WTC11 (cell line): ENCODE measurements around the gene NCF4. TPM values are rescaled to one million over a fixed set of nuclear protein-coding genes. Genes with fewer than 3 reads are reported as not detected.

Experiments used
- ATAC-seq: fragments of 200-7000 bp; cut with Tn5 transposase; 2 replicates; pipeline ENCODE4 v1.10.0; 2021; ENCODE audit warnings: mild to moderate bottlenecking, moderate library complexity
- CTCF ChIA-PET: fragments of 300-600 bp; sonication (Branson Sonifier 250); formaldehyde crosslinking; loops from one replicate; lab custom pipeline; 2021; ENCODE audit warnings: antibody characterized with exemption; lab: Charles Lee
- POLR2A ChIA-PET: fragments of 350-600 bp; sonication (Branson Sonifier 250); formaldehyde crosslinking; loops from one replicate; lab custom pipeline; 2021; ENCODE audit warnings: antibody characterized with exemption; lab: Charles Lee
- DNase-seq: peaks from one replicate; pipeline ENCODE4 v3.0.0; 2021; ENCODE audit warnings: low spot score
- H3K27ac Mint-ChIP-seq: 2 replicates; pipeline ENCODE4 v1.8.0; 2021; ENCODE audit warnings: mixed read lengths
- H3K27me3 Mint-ChIP-seq: 2 replicates; pipeline ENCODE4 v1.8.0; 2021; ENCODE audit warnings: low read depth, mild to moderate bottlenecking, moderate library complexity, mixed read lengths
- H3K36me3 Mint-ChIP-seq: 2 replicates; pipeline ENCODE4 v1.8.0; 2021; ENCODE audit warnings: mixed read lengths
- H3K4me1 Mint-ChIP-seq: 2 replicates; pipeline ENCODE4 v1.8.0; 2022; ENCODE audit warnings: mixed read lengths
- H3K4me3 Mint-ChIP-seq: 2 replicates; pipeline ENCODE4 v1.8.0; 2021; ENCODE audit warnings: mild to moderate bottlenecking, moderate library complexity, mixed read lengths
- H3K9me3 Mint-ChIP-seq: 2 replicates; pipeline ENCODE4 v1.8.0; 2021; ENCODE audit warnings: mixed read lengths
- ARID4B ChIP-seq: sonication (generic); formaldehyde crosslinking; IDR thresholded peaks from 2 replicates; pipeline ENCODE4 v1.8.0; 2023; ENCODE audit warnings: missing genetic modification reagents, mild to moderate bottlenecking, borderline replicate concordance
- ATF2 ChIP-seq: sonication (generic); formaldehyde crosslinking; IDR thresholded peaks from 2 replicates; pipeline ENCODE4 v1.8.1; 2022; ENCODE audit warnings: low read depth, missing genetic modification reagents, borderline replicate concordance
- E2F4 ChIP-seq: sonication (generic); formaldehyde crosslinking; IDR thresholded peaks from 2 replicates; pipeline ENCODE4 v1.8.1; 2022; ENCODE audit warnings: low read depth, mild to moderate bottlenecking, moderate library complexity, missing genetic modification reagents, borderline replicate concordance
- ELF4 ChIP-seq: sonication (generic); formaldehyde crosslinking; IDR thresholded peaks from 2 replicates; pipeline ENCODE4 v1.8.1; 2022; ENCODE audit warnings: low read depth, mild to moderate bottlenecking, moderate library complexity, missing genetic modification reagents
- EMX1 ChIP-seq: fragments of 250-450 bp; sonication (Bioruptor Pico); IDR thresholded peaks from 2 replicates; pipeline ENCODE4 v1.8.0; 2021; ENCODE audit warnings: mild to moderate bottlenecking
- ESRRA ChIP-seq: sonication (generic); formaldehyde crosslinking; IDR thresholded peaks from 2 replicates; pipeline ENCODE4 v1.8.1; 2022; ENCODE audit warnings: mild to moderate bottlenecking, missing genetic modification reagents, borderline replicate concordance
- GABPB1 ChIP-seq: sonication (generic); formaldehyde crosslinking; IDR thresholded peaks from 2 replicates; pipeline ENCODE4 v1.8.1; 2023; ENCODE audit warnings: mild to moderate bottlenecking, missing genetic modification reagents
- NR1H2 ChIP-seq: sonication (generic); formaldehyde crosslinking; IDR thresholded peaks from 2 replicates; pipeline ENCODE4 v1.9.0; 2021; ENCODE audit warnings: mild to moderate bottlenecking, moderate library complexity, missing genetic modification reagents
- NR2C2 ChIP-seq: sonication (generic); formaldehyde crosslinking; IDR thresholded peaks from 2 replicates; pipeline ENCODE4 v1.8.0; 2022; ENCODE audit warnings: mild to moderate bottlenecking, missing genetic modification reagents
- RORB ChIP-seq: fragments of 250-450 bp; sonication (Bioruptor Pico); IDR thresholded peaks from 2 replicates; pipeline ENCODE4 v1.9.0; 2021; ENCODE audit warnings: mild to moderate bottlenecking
- TCF7 ChIP-seq: sonication (generic); formaldehyde crosslinking; IDR thresholded peaks from 2 replicates; pipeline ENCODE4 v1.8.0; 2022; ENCODE audit warnings: mild to moderate bottlenecking, low read depth, missing genetic modification reagents, moderate library complexity
- USF2 ChIP-seq: sonication (generic); formaldehyde crosslinking; IDR thresholded peaks from 2 replicates; pipeline ENCODE4 v1.8.1; 2023; ENCODE audit warnings: mild to moderate bottlenecking, missing genetic modification reagents, moderate library complexity
- ZMAT4 ChIP-seq: fragments of 250-450 bp; sonication (Bioruptor Pico); IDR thresholded peaks from 2 replicates; pipeline ENCODE4 v1.9.0; 2021; ENCODE audit warnings: mild to moderate bottlenecking
- ZNF281 ChIP-seq: sonication (generic); formaldehyde crosslinking; IDR thresholded peaks from 2 replicates; pipeline ENCODE4 v1.8.0; 2023; ENCODE audit warnings: mild to moderate bottlenecking, missing genetic modification reagents
- ZNF416 ChIP-seq: fragments of 250-450 bp; sonication (Bioruptor Pico); IDR thresholded peaks from 2 replicates; pipeline ENCODE4 v1.9.0; 2021; ENCODE audit warnings: mild to moderate bottlenecking, inconsistent platforms
- ZSCAN18 ChIP-seq: fragments of 250-450 bp; sonication (Bioruptor Pico); IDR thresholded peaks from 2 replicates; pipeline ENCODE4 v2.1.2; 2022; ENCODE audit warnings: mild to moderate bottlenecking, moderate library complexity
- total RNA-seq: library from RNA; stranded (reverse); gene quantifications from 3 replicates; pipeline ENCODE4 v1.2.3, GENCODE V29; 2021

The NCF4 gene
- total RNA-seq, 1 experiment from 2014 or later = not detected

GRCh38 chr22:36910461-36910860, 49.7 kb downstream of the NCF4 start (continued):
- TF ChIP-seq ARID4B (CRISPR knock-in tag) = no peak
- no peak for TF ChIP-seq ATF2 (CRISPR knock-in tag)
- no peak for TF ChIP-seq EMX1
- TF ChIP-seq RORB (CRISPR knock-in tag) = no peak
- TF ChIP-seq ESRRA (CRISPR knock-in tag) = no peak
- no peak for TF ChIP-seq TCF7 (CRISPR knock-in tag)
- no peak for TF ChIP-seq NR2C2 (CRISPR knock-in tag)
- TF ChIP-seq, all 79 proteins: peak for 0

- ChIA-PET POLR2A (no interaction called here), CTCF (interaction anchor here (0.6 to 1.9 kb wide), 4 partner anchors 11 to 66 kb away, joined by 4 to 11 read pairs (median 8); no protein-coding TSS in a partner anchor)
- no peaks in the 10 kb centered on the region for H3K36me3 Mint-ChIP-seq
- H3K4me1 Mint-ChIP-seq = peaks cover 33% of the 10 kb centered on the region
- peak; percentile 82 for ATAC-seq
- no peak for DNase-seq
- H3K27ac Mint-ChIP-seq = peak overlapping the region; percentile 33; the same call in 1 of the 2 replicates
- H3K4me3 Mint-ChIP-seq = peak overlapping the region; percentile 29
- H3K27me3 Mint-ChIP-seq = peaks cover 66% of the 10 kb centered on the region
- no peaks in the 10 kb centered on the region for H3K9me3 Mint-ChIP-seq
- no peak for TF ChIP-seq USF2 (CRISPR knock-in tag)
- TF ChIP-seq GABPB1 (CRISPR knock-in tag) = no peak
- TF ChIP-seq ESRRA (CRISPR knock-in tag) = no peak
- no peak for TF ChIP-seq NR1H2 (CRISPR knock-in tag)
- TF ChIP-seq ELF4 = no peak
- no peak for TF ChIP-seq E2F4 (CRISPR knock-in tag)
- TF ChIP-seq TCF7 (CRISPR knock-in tag) = no peak
- no peak for TF ChIP-seq ZNF416 (CRISPR knock-in tag)
- TF ChIP-seq ZMAT4 (CRISPR knock-in tag) = no peak
- no peak for TF ChIP-seq ATF2 (CRISPR knock-in tag)
- TF ChIP-seq ZSCAN18 (CRISPR knock-in tag) = no peak
- TF ChIP-seq ZNF281 = no peak
Measured at GRCh38 chr22:36911887-36912661, 51.3 kb downstream of the NCF4 start.
